MCF 10A (cell line): ENCODE results near the gene ZP2. TPM values are rescaled to one million over a fixed set of nuclear protein-coding genes. Genes with fewer than 3 reads are reported as not detected.

ENCODE experiments used
- Bru-seq: library from RNA; stranded (reverse); fragments of 400-500 nt; gene quantifications from one replicate; lab custom pipeline; 2021; lab: Mats Ljungman, UMichigan
- BruChase-seq, 2 experiments: library from RNA; stranded (reverse); fragments of 400-500 nt; gene quantifications; one replicate each; lab custom pipeline; 2021; lab: Mats Ljungman, UMichigan
- BruUV-seq: library from RNA; stranded (reverse); fragments of 400-500 nt; replicated peaks from 2 replicates; lab custom pipeline; 2021; lab: Mats Ljungman, UMichigan
- CTCF ChIA-PET: fragments of 300-600 bp; sonication (Branson Sonifier 250); formaldehyde crosslinking; extraction: SDS; loops from one replicate; lab custom pipeline; 2021; ENCODE audit warnings: antibody characterized with exemption, inconsistent platforms; lab: Yijun Ruan, JAX
- POLR2A ChIA-PET: fragments of 300-600, 350-650 bp; sonication (Branson Sonifier 250); formaldehyde crosslinking; extraction: SDS; loops from one replicate; lab custom pipeline; 2020; ENCODE audit warnings: antibody characterized with exemption, inconsistent platforms; lab: Yijun Ruan, JAX
- DNase-seq: peaks from one replicate; pipeline ENCODE4 v3.0.0-alpha.2; 2018; ENCODE audit not compliant: unreplicated experiment
- H3K27ac Mint-ChIP-seq: one replicate; pipeline ENCODE4 v1.8.0; 2022; ENCODE audit warnings: mild to moderate bottlenecking, low read depth, mixed read lengths; ENCODE audit not compliant: unreplicated experiment
- H3K27me3 Mint-ChIP-seq: one replicate; pipeline ENCODE4 v1.8.0; 2022; ENCODE audit warnings: mixed read lengths; ENCODE audit not compliant: insufficient read depth, unreplicated experiment
- H3K36me3 Mint-ChIP-seq: one replicate; pipeline ENCODE4 v1.8.0; 2022; ENCODE audit warnings: mild to moderate bottlenecking, moderate library complexity, mixed read lengths; ENCODE audit not compliant: insufficient read depth, unreplicated experiment
- H3K4me1 Mint-ChIP-seq: one replicate; pipeline ENCODE4 v1.8.0; 2022; ENCODE audit warnings: mixed read lengths; ENCODE audit not compliant: insufficient read depth, unreplicated experiment
- H3K4me3 Mint-ChIP-seq: one replicate; pipeline ENCODE4 v1.8.0; 2022; ENCODE audit warnings: mild to moderate bottlenecking, moderate library complexity, mixed read lengths; ENCODE audit not compliant: unreplicated experiment
- H3K9me3 Mint-ChIP-seq: one replicate; pipeline ENCODE4 v1.8.0; 2022; ENCODE audit warnings: mixed read lengths; ENCODE audit not compliant: unreplicated experiment
- intact Hi-C: fragments of 100-400 bp; cut with micrococcal nuclease; formaldehyde crosslinking; loops from 2 replicates; pipeline ENCODE4 v1.14.1; 2022
- long read RNA-seq: library from polyadenylated mRNA; stranded (forward); transcript quantifications from one replicate; pipeline ENCODE4 v2.0.0, GENCODE V29; 2022
- total RNA-seq: library from RNA; stranded (reverse); gene quantifications from 2 replicates; pipeline ENCODE4 v1.2.3, GENCODE V29; 2022
- TF ChIP-seq, protein P1 (sequence below): fragments of 200-600 bp; IDR thresholded peaks from one replicate; pipeline ENCODE4 v1.8.0; 2022; ENCODE audit warnings: antibody characterized with exemption, mild to moderate bottlenecking; ENCODE audit not compliant: unreplicated experiment

Gene ZP2
- not detected in 2 replicates for total RNA-seq
- not detected for Bru-seq, nascent RNA
- BruChase-seq, experiment 1, labeled RNA remaining after a 6-hour chase = not detected
- BruChase-seq, experiment 2, labeled RNA remaining after a 2-hour chase = not detected
- long read RNA-seq = 0 reads

DNA sequence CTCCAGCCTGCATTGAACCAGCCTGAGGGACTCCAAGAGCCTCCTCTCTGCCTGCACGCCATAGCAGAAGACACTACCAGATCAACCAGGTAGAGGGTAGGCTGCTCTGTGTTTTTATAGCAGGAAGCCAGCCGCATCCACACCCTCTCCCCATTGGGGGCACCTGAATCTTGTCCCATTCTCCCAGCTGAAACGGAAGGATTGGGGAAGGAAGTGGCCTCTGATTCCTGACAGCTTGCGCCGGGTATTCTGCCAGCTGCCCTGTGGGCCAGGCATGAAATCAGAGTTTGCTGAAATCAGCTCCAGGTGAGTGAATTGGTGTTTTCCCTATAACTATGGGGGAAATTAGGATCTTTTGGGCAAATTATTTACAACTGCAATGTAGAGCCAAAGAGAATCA, at the start of gene ZP2:
Gene ZP2 (minus strand): TSS at position 89 of the 400 bp plus-strand sequence. CDS start 27 bp downstream, at position 62.
- H3K9me3 Mint-ChIP-seq = no peaks in the 10 kb centered on the region
- DNase-seq = no peak
- intact Hi-C loops = no loop called here
- no peaks in the 10 kb centered on the region for H3K4me1 Mint-ChIP-seq
- ChIA-PET CTCF (interaction anchor here (2.7 kb wide), 1 partner anchor 23 kb away, joined by 10 read pairs; no protein-coding TSS in a partner anchor), POLR2A (interaction anchor here (0.6 kb wide), 1 partner anchor 69 kb away, joined by 4 read pairs; no protein-coding TSS in a partner anchor)
- TF ChIP-seq, protein P1, sequence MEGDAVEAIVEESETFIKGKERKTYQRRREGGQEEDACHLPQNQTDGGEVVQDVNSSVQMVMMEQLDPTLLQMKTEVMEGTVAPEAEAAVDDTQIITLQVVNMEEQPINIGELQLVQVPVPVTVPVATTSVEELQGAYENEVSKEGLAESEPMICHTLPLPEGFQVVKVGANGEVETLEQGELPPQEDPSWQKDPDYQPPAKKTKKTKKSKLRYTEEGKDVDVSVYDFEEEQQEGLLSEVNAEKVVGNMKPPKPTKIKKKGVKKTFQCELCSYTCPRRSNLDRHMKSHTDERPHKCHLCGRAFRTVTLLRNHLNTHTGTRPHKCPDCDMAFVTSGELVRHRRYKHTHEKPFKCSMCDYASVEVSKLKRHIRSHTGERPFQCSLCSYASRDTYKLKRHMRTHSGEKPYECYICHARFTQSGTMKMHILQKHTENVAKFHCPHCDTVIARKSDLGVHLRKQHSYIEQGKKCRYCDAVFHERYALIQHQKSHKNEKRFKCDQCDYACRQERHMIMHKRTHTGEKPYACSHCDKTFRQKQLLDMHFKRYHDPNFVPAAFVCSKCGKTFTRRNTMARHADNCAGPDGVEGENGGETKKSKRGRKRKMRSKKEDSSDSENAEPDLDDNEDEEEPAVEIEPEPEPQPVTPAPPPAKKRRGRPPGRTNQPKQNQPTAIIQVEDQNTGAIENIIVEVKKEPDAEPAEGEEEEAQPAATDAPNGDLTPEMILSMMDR = no peak
- no peak within 1 kb of the TSS for H3K4me3 Mint-ChIP-seq
- H3K27me3 Mint-ChIP-seq = no peaks in the 10 kb centered on the region
- H3K36me3 Mint-ChIP-seq = no peaks in the 10 kb centered on the region
- H3K27ac Mint-ChIP-seq = no peak within 1 kb of the TSS
- BruUV-seq = no TSS peak

DNA sequence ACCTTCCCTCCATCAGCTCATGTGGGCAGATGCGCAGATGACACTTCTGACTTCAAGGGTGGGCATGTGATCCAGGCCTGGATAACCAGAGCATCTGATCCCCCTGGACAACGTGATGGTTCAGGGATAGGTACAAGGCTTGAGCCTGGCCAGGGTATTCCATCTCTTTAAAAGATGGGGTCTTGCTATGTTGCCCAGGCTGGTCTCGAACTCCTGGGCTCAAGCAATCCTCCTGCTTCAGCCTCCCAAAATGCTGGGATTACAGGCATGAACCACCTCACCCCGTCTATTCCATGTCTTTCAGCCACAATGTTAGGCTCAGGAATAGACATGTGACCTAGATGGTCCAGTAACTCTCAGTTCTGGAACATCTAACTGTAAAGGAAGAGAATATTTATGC, 45.9 kb upstream of the ZP2 start:
- TF ChIP-seq, protein P1 = no peak
- Mint-ChIP-seq H3K9me3 (no peaks in the 10 kb centered on the region), H3K36me3 (no peaks in the 10 kb centered on the region), H3K27ac (no peak overlapping the region), H3K4me3 (no peak overlapping the region), H3K4me1 (peaks cover 6% of the 10 kb centered on the region), H3K27me3 (peaks cover 50% of the 10 kb centered on the region)
- CTCF ChIA-PET = interaction anchor here (0.7 kb wide), 1 partner anchor 298 kb away, joined by 3 read pairs; no protein-coding TSS in a partner anchor
- POLR2A ChIA-PET = interaction anchor here (0.6 kb wide), 1 partner anchor 646 kb away, joined by 3 read pairs; no protein-coding TSS in a partner anchor
- BruUV-seq = no TSS peak
- no peak for DNase-seq
- intact Hi-C loops = no loop called here

DNA sequence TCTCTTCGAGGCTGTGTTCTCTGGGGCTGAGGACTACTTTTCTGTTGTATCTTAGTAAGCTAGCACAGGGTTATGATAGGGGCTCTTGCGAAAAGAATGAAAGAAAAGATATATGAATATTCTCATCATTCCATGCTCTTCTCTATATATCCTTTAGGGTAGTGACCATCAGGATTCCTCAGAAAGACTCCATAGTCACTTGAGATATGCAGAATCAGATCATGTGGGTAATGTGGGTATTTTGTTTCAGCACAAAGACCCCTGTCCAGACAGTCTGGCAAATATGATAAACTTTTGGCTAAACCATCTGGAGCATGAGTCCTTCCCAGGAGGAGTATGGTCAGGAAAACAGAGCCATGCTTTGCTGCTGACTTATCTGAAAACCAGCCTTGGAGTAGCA, 45.3 kb upstream of the ZP2 start:
- intact Hi-C loops = no loop called here
- POLR2A ChIA-PET = no interaction called here
- Mint-ChIP-seq H3K4me1 (peaks cover 6% of the 10 kb centered on the region), H3K27me3 (peaks cover 56% of the 10 kb centered on the region), H3K27ac (no peak overlapping the region), H3K9me3 (no peaks in the 10 kb centered on the region), H3K4me3 (no peak overlapping the region), H3K36me3 (no peaks in the 10 kb centered on the region)
- no TSS peak for BruUV-seq
- CTCF ChIA-PET = interaction anchor here (0.7 kb wide), 1 partner anchor 55 kb away, joined by 3 read pairs; no protein-coding TSS in a partner anchor
- TF ChIP-seq, protein P1 = no peak
- DNase-seq = no peak

DNA sequence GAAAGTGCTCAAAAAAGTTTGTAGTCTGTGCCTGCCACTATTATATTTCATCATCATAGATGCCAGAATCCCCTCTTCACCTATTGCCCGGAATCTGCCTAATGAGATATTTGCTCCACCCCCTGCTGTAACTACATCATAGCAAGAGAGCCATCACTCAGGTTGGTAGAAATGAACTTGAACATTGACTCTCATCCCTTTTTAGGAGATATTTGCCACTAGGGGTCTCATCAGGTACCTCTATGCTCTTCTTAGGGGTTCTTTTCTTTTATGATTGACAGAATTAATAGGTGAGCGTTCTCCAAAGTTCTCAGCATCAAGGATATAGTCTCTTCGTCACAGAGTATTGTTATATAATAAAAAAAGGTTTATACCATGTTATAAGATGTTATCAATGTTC, 42.1 kb upstream of the ZP2 start:
- Mint-ChIP-seq H3K9me3 (no peaks in the 10 kb centered on the region), H3K27ac (no peak overlapping the region), H3K4me1 (no peaks in the 10 kb centered on the region), H3K27me3 (peaks cover 87% of the 10 kb centered on the region), H3K36me3 (no peaks in the 10 kb centered on the region), H3K4me3 (no peak overlapping the region)
- CTCF ChIA-PET = no interaction called here
- no TSS peak for BruUV-seq
- intact Hi-C loops = no loop called here
- DNase-seq = no peak
- POLR2A ChIA-PET = no interaction called here
- TF ChIP-seq, protein P1 = no peak
